GM13977 (cell line): ENCODE data around the gene SOCS7.

ENCODE experiments used
- DNase-seq: peaks from one replicate; pipeline ENCODE4 v3.0.0; 2012; ENCODE audit warnings: low spot score
- in situ Hi-C: fragments of 300-500 bp; cut with MboI; formaldehyde crosslinking; loops from one replicate; pipeline ENCODE4 v1.12.0; 2022; ENCODE audit warnings: low sequenced_read_pairs, low pct_unique_long_range_greater_than_20kb, mixed read lengths, inconsistent platforms; ENCODE audit not compliant: unreplicated experiment
- TF ChIP-seq, protein P1 (sequence below): IDR thresholded peaks from 2 replicates; pipeline ENCODE4 v1.5.1; 2012; ENCODE audit warnings: mild to moderate bottlenecking, control low read depth; ENCODE audit not compliant: insufficient read depth; ENCODE audit errors: extremely low read depth, missing control alignments

Gene SOCS7

DNA sequence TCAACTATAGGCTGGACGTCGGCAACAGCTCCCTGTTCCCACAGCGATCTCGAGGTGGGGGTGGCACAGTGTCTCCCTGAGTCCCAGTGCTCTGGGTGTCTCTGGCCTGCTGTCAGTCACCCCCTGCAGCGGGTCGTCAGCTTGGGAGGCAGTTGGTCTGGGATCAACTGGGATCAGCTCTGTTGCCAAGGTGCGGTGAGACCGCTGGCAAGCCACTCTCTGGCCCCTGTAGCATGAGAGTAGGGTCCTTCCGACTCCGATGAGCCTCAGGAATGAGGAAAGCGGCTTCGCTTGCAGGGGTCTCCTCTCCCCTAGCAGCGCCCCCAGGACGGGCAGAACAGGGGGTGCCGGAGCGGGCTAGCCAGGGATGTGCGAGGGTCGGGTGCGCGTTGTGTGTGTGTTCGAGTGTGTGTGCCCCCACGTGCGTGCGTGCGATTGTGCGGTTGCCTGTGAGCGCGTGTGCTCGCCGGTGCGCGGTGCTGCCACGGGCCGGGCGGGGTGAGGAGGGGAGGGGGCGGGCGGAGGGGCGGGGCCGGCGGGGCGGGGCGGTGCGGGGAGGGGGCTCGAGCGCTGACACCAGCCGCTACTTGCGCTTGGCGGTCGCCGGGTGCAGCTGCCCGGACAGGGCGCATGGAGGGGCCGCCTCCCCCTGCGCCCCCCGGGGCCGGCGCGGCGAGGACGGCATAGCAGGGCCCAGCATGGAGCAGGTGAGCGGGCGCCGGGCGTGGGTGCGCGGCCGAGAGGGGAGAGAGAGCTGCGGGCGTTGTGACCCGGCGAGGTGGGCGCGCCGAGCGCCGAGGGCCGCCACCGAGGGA is 67.3 kb downstream of the SOCS7 start:
- in situ Hi-C loops: loop anchor here (5.0 kb wide), 1 partner anchor 72 kb away; no protein-coding TSS in a partner anchor
- TF ChIP-seq, protein P1, sequence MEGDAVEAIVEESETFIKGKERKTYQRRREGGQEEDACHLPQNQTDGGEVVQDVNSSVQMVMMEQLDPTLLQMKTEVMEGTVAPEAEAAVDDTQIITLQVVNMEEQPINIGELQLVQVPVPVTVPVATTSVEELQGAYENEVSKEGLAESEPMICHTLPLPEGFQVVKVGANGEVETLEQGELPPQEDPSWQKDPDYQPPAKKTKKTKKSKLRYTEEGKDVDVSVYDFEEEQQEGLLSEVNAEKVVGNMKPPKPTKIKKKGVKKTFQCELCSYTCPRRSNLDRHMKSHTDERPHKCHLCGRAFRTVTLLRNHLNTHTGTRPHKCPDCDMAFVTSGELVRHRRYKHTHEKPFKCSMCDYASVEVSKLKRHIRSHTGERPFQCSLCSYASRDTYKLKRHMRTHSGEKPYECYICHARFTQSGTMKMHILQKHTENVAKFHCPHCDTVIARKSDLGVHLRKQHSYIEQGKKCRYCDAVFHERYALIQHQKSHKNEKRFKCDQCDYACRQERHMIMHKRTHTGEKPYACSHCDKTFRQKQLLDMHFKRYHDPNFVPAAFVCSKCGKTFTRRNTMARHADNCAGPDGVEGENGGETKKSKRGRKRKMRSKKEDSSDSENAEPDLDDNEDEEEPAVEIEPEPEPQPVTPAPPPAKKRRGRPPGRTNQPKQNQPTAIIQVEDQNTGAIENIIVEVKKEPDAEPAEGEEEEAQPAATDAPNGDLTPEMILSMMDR: no peak
- DNase-seq: no peak

DNA sequence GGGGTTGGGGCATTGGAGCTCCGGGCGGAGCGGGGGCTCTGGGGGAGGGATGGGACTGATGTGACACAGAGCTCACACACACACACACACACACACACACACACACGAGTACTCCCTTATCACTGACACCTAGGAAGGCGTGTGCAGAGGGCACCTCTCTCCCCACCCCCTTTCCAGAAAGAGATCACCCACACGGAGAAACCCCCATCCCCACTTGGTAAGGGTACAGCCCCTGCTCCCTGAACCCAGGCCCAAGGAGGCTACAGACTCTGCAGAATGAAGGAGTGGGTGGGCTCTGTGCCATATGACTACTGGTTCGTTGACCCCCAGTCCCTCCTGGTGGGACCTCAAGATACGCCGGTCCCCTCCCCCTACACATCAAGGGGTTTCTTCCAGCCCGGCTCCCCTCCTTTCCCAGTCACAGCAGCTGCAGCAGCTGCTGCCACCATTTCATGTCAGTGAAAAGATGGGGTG is 67.9 kb downstream of the SOCS7 start:
- TF ChIP-seq, protein P1: no peak
- DNase-seq: no peak
- in situ Hi-C loops: loop anchor here (5.0 kb wide), 1 partner anchor 72 kb away; no protein-coding TSS in a partner anchor

DNA sequence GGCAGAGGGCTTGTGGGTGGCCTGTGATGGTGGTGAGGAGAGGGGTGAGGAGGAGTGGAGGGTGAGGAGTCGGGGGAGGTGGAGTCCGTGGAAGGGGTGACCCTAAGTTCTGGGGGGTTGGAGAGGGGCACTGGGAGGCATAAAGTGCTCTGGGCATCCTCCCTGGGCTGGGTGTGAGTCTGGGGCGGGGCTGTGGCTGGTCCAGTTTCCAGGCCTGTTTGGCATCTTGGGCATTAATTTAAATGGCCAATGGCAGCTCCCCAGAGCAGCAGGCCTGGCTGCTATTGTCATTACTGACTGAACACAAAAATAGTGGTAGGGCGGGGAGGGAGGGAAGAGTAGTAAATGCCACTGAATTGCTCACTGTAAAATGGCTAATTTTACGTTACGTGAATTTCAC is 68.9 kb downstream of the SOCS7 start:
- TF ChIP-seq, protein P1: no peak
- DNase-seq: no peak
- in situ Hi-C loops: no loop called here

DNA sequence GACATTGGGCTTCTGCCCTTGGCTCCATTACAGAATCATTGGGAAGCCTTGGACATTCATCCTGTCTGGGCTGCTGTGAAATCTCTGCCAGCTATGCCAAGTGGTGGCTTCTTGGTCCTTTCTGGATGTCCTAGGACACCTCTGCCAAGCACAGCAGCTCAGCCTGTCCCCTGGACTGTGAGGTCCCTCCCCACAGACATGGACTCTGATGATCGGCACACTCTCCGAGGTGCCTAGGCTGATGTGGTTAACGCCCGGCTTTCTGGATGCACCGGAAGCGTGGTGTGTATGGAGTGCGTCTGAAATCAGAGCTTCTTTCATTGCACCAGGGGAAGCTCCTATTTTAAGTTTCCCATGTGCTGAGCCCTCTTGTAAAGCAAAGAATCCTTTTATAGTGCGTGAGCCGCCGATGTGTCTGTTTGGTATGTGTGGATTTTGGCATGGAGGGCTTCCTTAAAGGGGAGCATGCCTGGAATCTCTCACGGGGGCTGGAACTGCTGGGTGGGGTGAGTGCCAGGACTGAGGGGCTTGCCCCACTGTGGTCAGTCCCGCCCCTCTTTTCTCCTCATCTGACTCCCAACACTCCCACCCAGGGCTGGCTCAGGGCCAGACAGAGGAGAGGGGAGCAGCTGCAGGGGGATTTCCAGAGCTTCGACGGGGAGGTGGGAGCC is 69.7 kb downstream of the SOCS7 start:
- in situ Hi-C loops: no loop called here

DNA sequence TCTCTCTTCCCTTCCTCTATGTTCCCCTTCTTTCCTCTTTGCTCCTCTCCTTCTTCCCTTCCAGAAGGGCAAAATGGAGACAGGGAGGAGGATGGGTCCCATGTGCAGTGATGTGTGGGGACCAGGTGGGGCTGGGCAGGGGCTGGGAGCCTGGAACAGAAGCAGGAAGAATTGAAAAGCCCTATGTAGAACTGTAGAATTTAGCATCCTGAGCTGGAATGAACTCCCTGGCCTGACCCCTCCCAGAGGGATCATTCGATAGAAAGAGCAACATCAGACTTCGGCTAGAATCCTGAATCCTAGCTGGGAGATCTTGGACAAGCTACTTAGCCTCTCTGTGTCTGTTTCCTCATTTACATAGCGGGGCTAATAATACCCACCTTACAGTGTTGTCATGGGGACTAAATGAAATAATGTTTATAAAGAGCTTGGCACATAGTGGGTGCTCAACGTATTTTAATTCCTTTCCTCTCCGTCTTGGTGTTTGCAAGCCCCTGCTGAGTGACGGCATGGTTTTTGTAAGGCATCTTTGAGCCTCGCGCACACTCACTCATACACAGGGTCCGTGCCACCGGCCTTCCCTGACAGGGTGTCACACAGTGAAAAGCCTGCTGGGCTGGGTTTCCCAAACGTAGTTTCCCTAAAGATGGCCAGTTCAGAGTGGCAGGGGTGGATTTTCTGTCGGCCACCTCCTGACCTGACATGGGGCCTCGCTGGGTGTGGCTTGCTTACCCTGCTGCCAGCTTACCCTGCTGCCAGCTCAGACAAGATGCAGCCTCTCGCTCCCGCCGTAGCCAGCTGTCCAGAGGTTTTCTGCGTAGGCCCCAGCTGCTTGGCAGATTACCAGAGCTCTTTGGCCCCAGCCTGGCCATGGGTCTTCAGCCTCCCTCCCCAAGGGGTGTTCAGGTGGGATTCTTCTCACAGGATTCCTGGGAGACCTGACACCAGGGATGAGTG is 70.5 kb downstream of the SOCS7 start:
- in situ Hi-C loops: no loop called here
- no peak for DNase-seq
- TF ChIP-seq, protein P1: no peak

More for the DNA sequence above, 69.7 kb downstream of the SOCS7 start:
- DNase-seq: no peak
- TF ChIP-seq, protein P1: no peak

DNA sequence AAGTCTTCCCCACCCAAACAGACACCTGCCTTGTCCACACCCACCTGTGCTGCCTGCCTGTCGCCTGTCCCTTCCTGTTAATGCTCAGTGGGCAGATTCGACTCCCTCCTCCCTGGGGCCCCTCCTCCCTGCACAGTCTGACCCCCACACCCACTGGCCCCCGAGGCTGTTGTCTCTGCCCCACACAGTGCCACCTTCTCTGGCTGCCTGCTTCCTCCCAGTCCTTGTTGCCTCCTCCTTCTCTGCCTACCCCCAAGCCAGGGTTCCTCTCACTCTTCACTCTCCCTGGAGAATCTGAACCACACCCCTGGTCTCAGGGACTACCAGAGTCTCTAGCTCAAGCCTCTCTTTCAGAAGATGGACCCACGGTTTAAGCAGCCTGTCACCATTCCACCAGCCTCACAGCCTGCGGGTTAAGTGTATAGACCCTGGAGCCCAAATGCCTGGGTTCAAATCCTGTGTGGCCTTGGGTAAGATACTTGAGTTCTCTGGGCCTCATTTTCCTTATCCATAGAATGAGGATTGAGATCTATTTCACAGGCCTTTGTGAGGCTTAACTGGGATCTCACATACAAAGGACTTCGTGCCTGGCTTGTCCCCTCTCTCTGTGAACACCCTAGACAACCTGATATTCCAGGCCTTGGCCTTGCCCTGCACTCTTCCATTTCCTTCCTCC is 72.8 kb downstream of the SOCS7 start:
- TF ChIP-seq, protein P1: no peak
- in situ Hi-C loops: no loop called here
- no peak for DNase-seq
